Dermis microvascular lymphatic vessel endothelial cell (primary cell): ENCODE measurements around the gene MIOX. TPM values are rescaled to one million over a fixed set of nuclear protein-coding genes. Genes with fewer than 3 reads are reported as not detected.

Source experiments
- DNase-seq, 2 donors: peaks; one replicate each; pipeline versions ENCODE4 v3.0.0 to v3.0.0-alpha.2; 2010; ENCODE audit warnings: low read depth in 2 of 2
- total RNA-seq: library from RNA; depleted of rRNA; stranded (reverse); fragments of >200 nt; gene quantifications from 2 replicates; pipeline ENCODE4 v1.2.1, GENCODE V29; 2014

The MIOX gene
- total RNA-seq, result 0.13 TPM in 1 of 2 replicates, not detected in the other

DNA sequence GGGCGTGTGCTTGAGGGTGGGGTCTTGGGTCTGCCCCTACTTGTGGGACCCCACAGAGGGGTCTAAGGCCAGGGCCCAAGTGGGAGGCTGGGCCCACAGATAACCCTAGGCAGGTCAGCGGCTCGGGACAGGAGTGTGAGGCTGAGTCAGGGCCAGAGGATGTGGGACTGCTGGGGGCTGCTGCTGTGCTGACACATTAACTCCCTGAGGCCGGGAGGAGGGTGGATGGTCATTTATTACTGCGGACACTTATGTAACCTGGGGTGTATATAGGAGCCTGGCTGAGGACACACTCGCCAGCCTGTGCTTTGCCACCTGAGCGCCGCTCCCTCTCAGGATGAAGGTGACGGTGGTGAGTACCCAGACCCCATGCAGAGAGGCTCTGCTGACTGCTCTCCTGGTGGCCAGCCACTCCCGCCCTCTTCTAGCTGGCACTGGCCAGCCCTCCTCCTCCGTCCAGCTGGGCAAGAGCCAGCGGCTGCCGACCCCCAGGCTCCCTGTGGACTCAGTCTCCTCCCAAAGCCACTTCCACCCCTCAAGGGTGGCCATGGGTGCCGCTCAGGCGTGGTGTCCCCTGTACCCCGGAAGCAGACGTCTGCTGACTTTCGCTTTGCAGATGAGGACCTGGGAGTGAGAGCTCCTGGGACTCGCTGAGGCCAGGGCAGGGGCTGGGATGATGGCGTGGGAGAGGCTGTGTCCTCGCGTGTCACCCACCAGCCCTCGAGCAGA, at the start of gene MIOX:
TSS of gene MIOX (plus strand) at position 299 of the 729 bp plus-strand sequence. CDS start at position 338, 39 bp downstream.
- DNase-seq, result no peak

DNA sequence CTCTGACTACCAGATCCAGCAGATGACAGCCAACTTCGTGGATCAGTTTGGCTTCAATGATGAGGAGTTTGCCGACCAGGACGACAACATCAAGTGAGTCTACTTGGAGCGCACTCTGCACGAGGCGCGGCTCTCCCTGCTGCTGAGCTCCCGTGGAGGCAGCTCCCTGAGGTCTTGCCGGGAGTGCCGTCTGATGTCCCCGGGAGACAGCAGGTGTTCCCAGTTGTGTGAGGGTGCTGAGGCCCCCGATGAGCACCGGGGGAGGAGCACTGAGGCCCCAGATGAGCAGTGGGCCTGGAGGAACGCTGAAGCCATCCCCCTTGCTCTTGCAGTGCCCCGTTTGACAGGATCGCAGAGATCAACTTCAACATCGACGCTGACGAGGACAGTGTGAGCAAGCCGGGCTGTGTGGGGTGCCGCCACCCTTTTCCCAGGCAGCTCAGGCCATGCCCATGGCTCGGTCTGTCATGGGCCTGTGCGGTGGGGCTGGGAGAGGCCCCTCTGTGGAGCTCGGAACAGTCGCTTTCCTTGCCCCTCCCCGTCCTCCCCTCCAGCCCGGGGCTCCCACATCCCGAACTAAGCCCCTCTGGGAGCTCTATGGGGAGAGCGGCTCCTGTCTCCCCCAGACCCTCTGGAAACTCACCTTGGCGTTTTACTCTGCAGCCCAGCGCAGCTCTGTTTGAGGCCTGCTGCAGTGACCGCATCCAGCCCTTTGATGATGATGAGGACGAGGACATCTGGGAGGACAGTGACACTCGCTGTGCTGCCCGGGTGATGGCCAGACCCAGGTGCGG, 49.0 kb upstream of the MIOX start:
- no peak for DNase-seq

DNA sequence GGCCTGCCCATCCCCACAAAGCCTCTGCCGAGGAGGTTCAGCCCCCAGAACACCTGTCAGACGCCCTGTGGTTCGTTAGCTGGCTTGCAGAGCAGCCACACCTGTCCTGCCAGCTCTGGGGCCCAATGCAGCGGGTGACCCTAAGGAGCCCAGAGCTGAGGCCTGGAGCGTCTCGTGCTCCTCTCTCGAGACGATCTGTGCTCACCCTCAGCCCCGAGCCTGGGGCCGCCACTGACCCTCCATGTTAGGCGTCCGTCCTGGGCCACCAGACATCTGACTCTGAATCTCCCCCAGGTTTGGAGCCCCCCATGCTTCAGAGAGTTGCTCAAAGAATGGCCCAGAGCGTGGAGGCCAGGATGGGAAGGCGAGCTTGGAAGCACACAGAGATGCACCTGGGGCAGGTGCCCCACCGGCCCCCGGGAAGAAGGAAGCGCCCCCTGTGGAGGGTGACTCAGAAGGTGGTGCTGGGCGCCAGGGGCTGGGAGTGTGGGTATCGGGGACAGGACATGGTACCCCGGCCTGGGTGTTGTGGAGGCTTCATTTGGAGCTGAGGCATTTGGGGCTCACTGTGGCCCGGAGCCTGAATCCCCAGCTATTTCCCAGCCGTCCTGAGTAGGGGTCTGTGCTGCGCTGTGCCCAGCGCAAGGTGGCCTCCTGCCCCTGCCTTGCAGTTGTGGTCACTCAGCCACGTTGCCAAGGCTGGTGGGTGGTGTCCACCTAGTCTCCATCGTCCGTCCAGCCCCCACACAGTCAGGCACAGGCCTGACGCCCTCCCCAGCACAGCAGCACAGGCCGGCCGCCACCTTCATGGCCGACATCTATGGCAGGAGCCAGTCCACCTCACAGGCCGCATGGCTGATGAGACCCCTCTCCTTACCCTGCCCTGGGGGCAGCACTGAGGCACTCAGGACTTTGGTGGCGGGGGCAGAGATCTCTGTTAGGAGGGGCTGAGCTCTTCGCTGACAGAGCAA, 48.1 kb upstream of the MIOX start:
- no peak for DNase-seq

DNA sequence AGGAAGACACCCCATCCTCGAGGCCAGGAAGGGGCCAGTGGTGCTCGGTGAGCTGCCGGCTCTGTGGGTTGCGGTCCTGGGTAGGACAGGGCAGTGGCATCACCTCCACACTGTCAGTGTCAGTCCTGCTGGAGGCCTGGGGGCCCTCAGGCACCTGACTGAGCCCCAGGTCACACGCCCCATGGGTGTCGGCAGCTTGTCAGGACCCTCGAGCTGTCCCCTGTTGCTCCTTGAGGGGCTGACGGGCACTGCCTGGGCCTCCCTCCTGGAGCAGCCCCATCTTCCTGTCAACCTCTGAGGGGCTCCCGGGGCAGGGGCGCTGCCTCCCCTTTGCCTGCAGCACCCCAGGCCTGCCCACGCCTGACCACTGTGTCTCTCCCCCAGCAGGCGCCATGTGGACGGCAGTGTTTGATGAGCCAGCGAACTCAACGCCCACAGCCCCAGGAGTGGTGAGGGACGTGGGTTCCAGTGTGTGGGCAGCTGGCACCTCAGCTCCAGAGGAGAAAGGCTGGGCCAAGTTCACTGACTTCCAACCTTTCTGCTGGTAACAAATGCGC, 47.3 kb upstream of the MIOX start:
- DNase-seq, result no peak

DNA sequence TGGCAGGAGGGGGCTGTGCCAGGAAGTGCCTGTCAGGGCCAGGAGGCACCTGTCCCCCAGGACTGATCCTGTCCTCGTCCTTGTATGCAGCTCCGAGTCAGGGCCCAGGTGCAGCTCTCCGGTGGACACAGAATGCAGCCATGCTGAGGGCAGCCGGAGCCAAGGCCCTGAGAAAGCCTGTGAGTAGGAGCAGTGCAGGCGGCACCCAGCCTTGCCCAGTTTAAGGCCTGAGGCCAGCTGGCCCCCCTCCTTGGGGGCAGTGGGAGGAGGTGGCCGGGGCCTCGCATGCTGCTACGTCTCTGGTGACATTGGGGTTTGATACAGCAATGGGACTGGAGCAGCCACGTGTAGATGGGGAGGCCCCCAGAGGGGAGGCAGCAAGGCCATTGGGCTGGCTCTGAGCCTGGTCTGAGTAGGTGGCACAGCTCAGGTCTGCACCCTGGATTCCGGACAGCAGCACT, 46.8 kb upstream of the MIOX start:
- DNase-seq, result no peak

DNA sequence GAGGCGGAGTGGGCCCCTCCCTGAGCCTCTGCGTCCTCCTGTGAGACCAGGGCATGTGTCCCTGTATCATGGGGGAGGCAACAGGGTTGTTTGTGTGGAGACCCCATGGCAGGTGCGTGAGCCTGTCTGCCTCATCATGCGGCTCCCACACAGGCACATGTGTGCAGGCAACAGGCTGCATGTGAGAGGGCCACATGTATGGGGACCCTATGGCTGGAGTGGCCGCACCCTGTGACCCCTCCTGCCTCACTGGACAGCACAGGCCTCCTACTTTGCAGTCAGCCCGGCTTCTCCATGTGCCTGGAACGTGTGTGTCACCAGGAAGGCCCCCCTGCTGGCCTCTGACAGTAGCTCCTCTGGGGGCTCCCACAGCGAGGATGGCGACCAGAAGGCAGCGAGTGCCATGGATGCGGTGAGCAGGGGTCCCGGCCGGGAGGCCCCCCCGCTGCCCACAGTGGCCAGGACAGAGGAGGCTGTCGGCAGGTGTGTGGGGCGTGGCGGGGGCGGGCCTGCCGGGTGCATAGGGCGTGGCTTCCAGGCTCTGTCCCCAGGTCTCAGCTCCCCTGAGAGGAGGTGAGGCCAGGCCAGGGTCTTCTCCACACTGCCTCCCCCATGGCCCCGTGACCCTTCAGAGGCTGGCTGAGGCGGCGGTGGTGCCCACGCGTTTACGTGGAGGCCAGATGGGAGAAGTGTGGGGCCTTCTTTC, 46.0 kb upstream of the MIOX start:
- no peak for DNase-seq

DNA sequence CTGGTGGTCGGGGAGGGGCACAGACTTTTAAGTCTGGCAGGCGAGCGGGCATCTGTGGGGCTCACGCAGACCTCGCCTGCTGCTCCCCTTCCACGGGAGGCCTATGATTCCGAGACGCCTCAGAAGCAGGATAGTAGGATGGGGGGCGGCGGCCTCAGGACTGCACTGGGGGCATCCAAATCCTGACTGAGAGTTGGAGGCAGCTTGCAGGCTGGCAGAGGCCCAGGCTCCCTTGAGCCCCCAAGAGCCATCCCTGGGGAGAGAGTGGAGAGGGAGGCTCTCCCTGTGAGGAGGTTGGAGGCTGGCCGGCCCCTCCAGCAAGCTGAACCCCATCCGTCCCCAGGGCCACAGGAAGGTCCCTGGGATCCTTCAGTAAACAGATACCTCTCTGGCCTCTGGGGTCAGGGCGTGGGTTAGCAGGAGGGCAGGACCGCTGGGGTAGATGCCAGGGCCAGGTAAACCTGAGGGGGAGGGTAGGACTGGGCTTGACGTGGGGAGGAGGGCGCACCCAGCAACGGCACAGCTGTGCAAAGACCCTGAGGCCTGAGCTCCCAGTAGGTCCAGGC, 45.1 kb upstream of the MIOX start:
- no peak for DNase-seq

DNA sequence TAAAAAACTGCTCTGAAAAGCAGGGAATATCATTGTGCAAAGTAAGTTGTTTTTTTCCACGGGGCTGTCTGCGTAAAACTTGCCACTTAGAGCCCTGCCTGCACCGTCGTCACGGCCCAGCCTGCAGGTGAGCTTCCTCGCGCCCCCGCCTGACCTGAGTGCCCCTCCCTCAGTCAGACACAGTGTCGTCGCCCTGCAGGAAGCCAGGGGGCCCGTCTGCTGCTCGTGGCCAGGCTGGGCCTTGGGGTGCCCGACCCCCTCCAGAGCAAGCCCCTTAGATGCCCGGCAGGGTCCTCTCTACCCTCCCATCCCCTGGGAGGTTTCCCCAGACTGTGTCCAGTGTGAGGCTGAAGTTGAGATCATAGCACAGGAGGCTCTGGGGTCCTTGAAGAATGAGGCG, 43.5 kb upstream of the MIOX start:
- no peak for DNase-seq

DNA sequence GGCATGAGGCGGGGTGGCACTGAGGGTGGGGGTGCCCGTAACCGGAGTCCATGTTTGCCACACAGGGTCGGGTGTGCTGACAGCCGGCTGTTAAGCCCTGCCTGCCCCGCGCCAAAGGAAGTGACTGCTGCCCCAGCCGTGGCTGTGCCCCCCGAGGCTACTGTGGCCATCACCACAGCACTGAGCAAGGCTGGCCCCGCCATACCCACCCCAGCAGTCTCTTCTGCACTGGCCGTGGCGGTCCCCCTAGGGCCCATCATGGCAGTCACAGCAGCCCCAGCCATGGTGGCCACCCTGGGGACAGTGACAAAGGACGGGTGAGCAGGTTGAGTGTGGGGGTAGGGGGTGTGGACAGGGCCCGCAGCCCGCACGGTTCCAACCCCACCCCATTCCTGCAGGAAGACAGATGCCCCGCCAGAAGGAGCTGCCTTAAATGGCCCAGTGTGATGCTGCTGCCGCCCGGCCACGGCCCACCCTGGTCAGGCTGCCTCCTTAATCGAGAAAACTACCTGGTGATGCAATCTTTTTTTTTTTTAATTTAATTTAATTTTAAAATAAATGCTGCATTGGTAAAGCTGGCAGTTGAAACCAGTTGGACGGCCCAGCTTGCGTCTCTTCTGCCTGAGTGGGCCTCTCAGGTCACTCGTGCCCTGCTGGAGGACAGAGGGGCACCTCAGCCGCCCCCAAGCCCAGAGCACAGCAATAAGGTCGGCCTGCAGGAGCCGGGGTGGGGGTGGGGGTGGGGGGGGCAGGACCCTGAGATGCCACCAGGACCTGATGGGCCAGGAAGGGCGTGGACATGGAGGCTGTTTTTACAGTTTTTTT, 42.6 kb upstream of the MIOX start:
- no peak for DNase-seq

DNA sequence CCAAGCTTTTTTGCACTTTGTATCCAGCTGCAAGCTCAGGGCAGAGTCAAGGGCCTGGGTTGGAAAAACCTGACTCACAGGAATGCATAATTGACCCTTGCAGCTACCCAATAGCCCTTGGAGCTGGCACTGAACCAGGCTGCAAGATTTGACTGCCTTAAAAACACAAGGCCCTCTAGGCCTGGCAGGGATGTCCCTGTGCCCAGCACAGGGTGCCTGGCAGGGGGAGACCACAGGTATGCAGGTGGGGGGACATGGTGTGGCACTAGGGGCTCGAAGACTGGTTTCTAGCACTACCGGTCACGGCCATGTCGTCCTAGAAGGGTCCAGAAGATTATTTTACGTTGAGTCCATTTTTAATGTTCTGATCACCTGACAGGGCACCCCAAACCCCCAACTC, 42.0 kb upstream of the MIOX start:
- peak in 1 of 2 donors; percentile 54 for DNase-seq

DNA sequence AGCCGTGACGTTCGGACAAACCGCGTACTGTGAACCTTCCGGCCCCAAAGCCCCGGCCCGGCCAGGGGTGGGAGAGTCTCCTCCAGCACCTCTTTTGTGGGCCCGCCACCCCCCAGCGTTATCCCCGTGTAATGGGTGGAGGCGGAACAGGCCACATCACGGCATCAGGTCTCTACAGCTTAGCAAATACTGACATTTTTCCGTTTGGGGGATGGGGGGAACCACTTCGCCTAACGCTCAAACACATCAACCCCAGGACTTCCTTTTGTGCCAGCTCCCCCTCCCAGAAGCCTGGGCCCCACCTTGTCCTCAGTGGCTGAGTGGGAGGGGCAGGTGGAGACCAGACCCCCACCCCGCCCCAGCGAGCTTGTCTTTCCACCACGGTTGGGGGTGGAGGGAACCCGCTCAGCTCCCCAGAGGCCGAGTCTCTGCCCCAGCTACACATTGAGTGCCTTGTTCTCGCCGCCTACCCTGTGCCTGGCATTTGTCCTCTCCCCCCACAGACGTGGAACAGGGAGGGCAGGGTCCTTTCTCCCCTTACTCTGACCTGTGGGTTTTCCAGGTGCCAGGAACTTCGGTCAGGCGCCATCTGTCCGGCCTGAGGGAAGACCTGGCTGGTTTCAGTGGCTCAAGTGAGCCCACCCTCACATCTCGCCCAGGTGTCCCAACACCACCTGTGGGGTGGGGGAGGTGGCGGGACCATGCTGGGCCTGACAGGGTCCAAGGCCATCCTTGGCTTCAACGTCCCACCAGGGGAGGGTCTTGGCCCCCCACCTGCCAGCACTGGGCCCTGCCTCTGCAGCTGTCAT, 41.4 kb upstream of the MIOX start:
- DNase-seq, result no peak

DNA sequence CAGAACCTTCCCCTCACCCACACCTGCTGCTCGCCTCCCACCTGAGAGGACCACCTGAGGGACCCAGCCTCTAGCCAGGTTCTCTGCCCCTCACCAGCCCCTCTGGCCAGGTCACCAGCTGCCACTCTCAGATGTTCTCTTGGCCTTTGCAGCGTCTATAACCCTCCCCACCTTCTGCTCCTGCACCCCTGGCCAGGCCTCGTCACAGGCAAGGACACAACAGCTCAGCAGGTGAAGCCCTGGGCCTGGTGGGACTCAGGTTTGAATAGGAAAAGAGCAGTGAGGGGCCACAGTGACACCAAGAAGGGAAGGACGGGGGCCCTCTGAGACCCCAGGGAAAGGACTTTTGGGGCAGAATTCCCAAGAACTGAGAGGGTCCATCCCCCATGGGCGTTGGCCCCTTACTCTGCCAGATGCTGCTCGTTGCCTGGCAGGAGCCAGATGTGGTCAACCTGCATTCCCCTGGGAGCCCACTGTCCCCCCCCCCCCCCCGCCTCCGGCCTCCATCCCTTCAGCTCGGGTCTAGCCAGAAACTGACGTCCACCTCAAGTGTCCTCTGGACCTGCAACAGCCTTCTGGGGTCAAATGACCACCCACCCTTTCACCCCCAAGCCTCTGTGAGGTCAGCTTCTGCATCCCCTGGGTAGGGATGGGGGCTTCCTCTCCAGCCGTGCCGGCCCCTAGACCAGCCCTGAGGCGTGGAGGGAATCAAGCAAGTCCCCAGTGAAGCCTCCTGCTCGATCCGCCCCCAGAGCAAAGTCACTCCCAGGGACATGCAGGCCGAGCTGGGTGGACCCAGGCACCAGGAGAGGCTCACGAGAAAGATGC, 40.6 kb upstream of the MIOX start:
- DNase-seq, result no peak

DNA sequence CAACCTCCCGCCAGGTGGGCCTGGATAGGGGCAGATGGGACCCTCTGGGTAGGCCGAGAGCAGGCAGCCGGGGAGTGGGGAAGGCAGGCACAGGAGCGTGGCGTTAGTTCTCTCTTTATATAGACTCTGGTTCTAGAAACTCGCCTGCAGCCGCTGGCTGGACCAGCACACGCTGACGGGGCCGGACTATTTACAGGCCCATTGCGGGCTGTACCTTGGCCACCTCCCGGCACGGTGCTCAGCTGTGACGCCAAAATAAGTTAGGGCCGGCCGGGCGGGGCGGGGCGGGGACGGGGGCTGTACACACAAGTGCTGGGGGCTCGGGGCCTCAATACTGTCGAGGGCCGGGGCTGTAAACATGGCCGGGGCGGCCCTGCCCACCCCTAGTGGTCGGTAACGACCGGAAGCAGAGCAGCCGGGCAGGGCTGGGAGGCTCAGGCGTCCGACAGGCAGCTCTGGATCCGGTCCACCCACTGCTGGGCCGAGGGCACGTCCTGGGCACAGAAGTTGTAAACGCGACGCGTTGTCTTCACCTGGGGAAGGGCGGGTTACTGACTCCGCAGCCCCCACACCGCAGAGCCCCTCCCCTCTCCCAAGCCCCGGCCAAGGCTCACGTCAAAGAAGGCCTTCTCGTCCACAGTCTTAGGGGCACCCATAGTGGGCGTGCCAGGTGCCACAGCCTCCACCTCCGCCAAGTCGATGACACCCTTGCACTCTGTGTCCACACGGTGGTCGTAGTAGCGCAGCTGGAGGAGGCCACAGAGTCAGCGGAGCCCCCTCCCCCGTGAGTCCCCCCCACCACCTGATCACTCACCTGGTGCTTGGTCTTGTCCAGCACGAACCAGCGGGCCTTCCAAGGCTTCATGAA, 39.7 kb upstream of the MIOX start:
- no peak for DNase-seq

DNA sequence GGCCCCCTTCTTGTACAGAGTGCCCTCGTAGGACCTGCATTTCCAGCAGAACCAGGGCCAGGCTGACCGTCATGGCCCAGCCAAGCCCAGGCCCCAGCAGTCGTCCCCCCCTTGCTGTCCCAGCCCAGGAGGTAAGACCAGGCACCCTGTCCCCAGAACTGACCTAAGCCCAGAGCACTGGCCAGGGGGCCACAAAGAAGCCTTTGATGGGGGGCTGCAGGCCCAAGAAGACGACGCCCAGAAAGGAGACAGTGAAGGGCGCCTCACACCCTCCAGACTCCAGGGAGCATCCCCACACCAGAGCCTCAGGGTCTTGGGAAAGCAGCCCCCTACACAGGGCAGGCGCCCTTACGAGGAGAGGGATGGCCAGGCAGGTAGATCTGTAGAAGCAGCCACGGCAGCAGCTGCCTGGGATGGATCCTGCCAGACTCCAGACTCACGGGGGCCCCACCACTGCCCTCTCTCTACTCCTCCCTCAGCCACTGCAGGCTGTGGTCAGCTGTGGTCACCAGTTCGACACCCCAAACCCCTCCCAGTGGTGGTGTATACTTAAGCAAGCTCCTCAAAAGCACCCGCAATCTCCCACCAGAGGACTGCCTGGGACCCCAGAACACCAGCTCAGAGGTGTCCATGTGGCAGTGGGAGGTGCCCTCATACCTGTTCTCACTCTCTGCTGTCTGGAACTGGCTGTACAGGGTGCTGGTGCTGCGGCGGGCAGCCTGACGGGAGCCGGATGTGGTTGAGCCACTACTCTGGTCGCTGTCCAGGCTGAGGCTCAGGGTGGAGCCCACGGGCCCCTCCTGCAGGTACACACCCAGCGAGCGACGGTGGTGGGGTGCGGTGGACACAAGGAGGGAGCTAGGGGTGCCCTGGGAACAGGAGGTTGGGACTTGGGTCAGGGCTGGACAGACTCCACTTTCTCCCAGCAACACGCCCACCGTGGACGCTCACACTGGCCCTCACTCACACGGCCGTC, 38.8 kb upstream of the MIOX start:
- no peak for DNase-seq

DNA sequence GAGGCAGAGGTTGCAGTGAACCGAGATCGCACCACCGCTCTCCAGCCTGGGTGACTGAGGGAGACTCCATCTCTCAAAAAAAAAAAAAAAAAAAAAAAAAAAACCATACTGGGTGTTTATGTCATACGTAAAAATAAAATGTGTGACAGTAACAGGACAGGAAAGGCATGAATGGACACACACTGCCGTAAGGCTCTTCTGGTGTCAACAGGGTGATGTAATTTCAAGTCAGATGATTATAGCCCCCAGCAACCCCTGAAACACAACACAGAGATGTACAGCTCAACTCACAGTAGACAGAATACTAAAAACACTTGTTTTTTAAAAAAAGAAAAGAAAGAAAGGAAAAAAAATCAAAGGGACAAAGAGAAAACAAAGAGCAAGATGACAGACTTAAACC, 34.0 kb upstream of the MIOX start:
- peak; percentile 15 to 27 for DNase-seq
